IMR-90 (cell line): Measurements from ENCODE around the gene PAPSS2. TPM values are rescaled to one million over a fixed set of nuclear protein-coding genes. Genes with fewer than 3 reads are reported as not detected.

Experiments used
- ATAC-seq: fragments of 200-7000 bp; cut with Tn5 transposase; 2 replicates; pipeline ENCODE4 v1.9.1; 2020; ENCODE audit warnings: low read depth, mild to moderate bottlenecking, moderate library complexity
- BruUV-seq: library from RNA; stranded (reverse); fragments of 400-500 nt; replicated peaks from 2 replicates; lab custom pipeline; 2021; lab: Mats Ljungman, UMichigan
- CTCF ChIA-PET: fragments of 300-600 bp; formaldehyde crosslinking; extraction: SDS; loops from one replicate; lab custom pipeline; 2021; ENCODE audit warnings: antibody characterized with exemption; lab: Yijun Ruan, JAX
- POLR2A ChIA-PET: fragments of 300-600 bp; sonication (Branson Sonifier 250); formaldehyde crosslinking; loops from one replicate; lab custom pipeline; 2022; ENCODE audit warnings: antibody characterized with exemption; ENCODE audit not compliant: unreplicated experiment; lab: Charles Lee
- DNase-seq: peaks from one replicate; pipeline ENCODE4 v3.0.0; 2013
- H2AFZ ChIP-seq: replicated peaks from 2 replicates; pipeline ENCODE3; 2013; ENCODE audit warnings: low read length, mild to moderate bottlenecking; ENCODE audit not compliant: poor library complexity
- H2AK5ac ChIP-seq: 2 replicates; pipeline ENCODE4 v1.6.1; 2013; ENCODE audit warnings: low read depth, low read length, inconsistent platforms
- H2AK9ac ChIP-seq: replicated peaks from 2 replicates; pipeline ENCODE3; 2013; ENCODE audit warnings: mild to moderate bottlenecking, low read depth, low read length, moderate library complexity; ENCODE audit not compliant: poor library complexity
- H2BK120ac ChIP-seq: 2 replicates; pipeline ENCODE4 v1.6.1; 2013; ENCODE audit warnings: low read depth, low read length, inconsistent platforms
- H2BK15ac ChIP-seq: 3 replicates; pipeline ENCODE4 v1.6.1; 2013; ENCODE audit warnings: low read depth, low read length, inconsistent platforms
- H2BK20ac ChIP-seq: 2 replicates; pipeline ENCODE4 v1.6.1; 2013; ENCODE audit warnings: low read depth, mild to moderate bottlenecking, inconsistent platforms, low read length, moderate library complexity
- H2BK5ac ChIP-seq: 2 replicates; pipeline ENCODE4 v1.6.1; 2013; ENCODE audit warnings: mild to moderate bottlenecking, low read depth, low read length, inconsistent platforms; ENCODE audit not compliant: poor library complexity, severe bottlenecking
- H3K14ac ChIP-seq: replicated peaks from 2 replicates; pipeline ENCODE4 v1.6.1; 2013; ENCODE audit warnings: low read depth, low read length, inconsistent platforms
- H3K18ac ChIP-seq: 2 replicates; pipeline ENCODE4 v1.6.1; 2013; ENCODE audit warnings: low read depth, low read length, control low read depth
- H3K23ac ChIP-seq: 2 replicates; pipeline ENCODE4 v1.6.1; 2013; ENCODE audit warnings: low read depth, low read length, inconsistent platforms
- H3K27ac ChIP-seq: 2 replicates; pipeline ENCODE4 v1.5.1; 2013; ENCODE audit warnings: mild to moderate bottlenecking, control low read depth, low read length; ENCODE audit not compliant: insufficient read depth
- H3K27me3 ChIP-seq: 2 replicates; pipeline ENCODE4 v1.6.1; 2013; ENCODE audit warnings: low read length; ENCODE audit not compliant: control insufficient read depth, insufficient read depth
- H3K36me3 ChIP-seq: 2 replicates; pipeline ENCODE4 v1.6.1; 2013; ENCODE audit warnings: low read length, mixed read lengths; ENCODE audit not compliant: control insufficient read depth, insufficient read depth
- H3K4ac ChIP-seq: 2 replicates; pipeline ENCODE4 v1.6.1; 2013; ENCODE audit warnings: low read depth, low read length, inconsistent platforms
- H3K4me1 ChIP-seq: 2 replicates; pipeline ENCODE4 v1.6.1; 2013; ENCODE audit warnings: low read length, mixed read lengths; ENCODE audit not compliant: control insufficient read depth, insufficient read depth
- H3K4me2 ChIP-seq: 2 replicates; pipeline ENCODE4 v1.6.1; 2013; ENCODE audit warnings: low read depth, mild to moderate bottlenecking, control low read depth, low read length, moderate library complexity
- H3K4me3 ChIP-seq: 2 replicates; pipeline ENCODE4 v1.5.1; 2013; ENCODE audit warnings: low read depth, mild to moderate bottlenecking, control low read depth, low read length, moderate library complexity; ENCODE audit not compliant: insufficient read depth
- H3K56ac ChIP-seq: 2 replicates; pipeline ENCODE4 v1.6.1; 2013; ENCODE audit warnings: low read length, inconsistent platforms; ENCODE audit not compliant: insufficient read depth; ENCODE audit errors: extremely low read depth
- H3K79me1 ChIP-seq, 2 experiments: 2 replicates each; pipeline ENCODE4 v1.6.1; 2013; ENCODE audit warnings: low read length in 2 of 2, inconsistent platforms in 1 of 2, low read depth in 1 of 2
- H3K9ac ChIP-seq: 2 replicates; pipeline ENCODE4 v1.6.1; 2013; ENCODE audit warnings: low read depth, low read length, control low read depth
- H3K9me1 ChIP-seq: 2 replicates; pipeline ENCODE4 v1.6.1; 2013; ENCODE audit warnings: low read length, inconsistent platforms; ENCODE audit not compliant: insufficient read depth
- H3K9me3 ChIP-seq: 2 replicates; pipeline ENCODE4 v1.6.1; 2013; ENCODE audit warnings: low read length; ENCODE audit not compliant: control insufficient read depth, insufficient read depth
- H4K20me1 ChIP-seq: 2 replicates; pipeline ENCODE4 v1.6.1; 2013; ENCODE audit warnings: low read length, inconsistent platforms; ENCODE audit not compliant: insufficient read depth
- H4K5ac ChIP-seq: 2 replicates; pipeline ENCODE4 v1.6.1; 2013; ENCODE audit warnings: mild to moderate bottlenecking, low read depth, low read length, control low read depth
- H4K8ac ChIP-seq, 2 experiments: 2 replicates each; pipeline ENCODE4 v1.6.1; 2013; ENCODE audit warnings: low read depth in 2 of 2, low read length in 2 of 2, control low read depth in 1 of 2, inconsistent platforms in 1 of 2
- H4K91ac ChIP-seq: 2 replicates; pipeline ENCODE4 v1.6.1; 2013; ENCODE audit warnings: low read depth, low read length, inconsistent platforms; ENCODE audit not compliant: insufficient read depth
- BHLHE40 ChIP-seq: fragments of 150-350 bp; IDR thresholded peaks from 2 replicates; pipeline ENCODE4 v1.6.1; 2016; ENCODE audit warnings: mild to moderate bottlenecking, low read depth, low read length
- CEBPB ChIP-seq: IDR thresholded peaks from 2 replicates; pipeline ENCODE4 v1.6.1; 2012; ENCODE audit warnings: low read depth, low read length, improper control_type of control experiment
- CHD1 ChIP-seq: IDR thresholded peaks from 2 replicates; pipeline ENCODE4 v1.6.1; 2012; ENCODE audit warnings: low read depth, low read length, improper control_type of control experiment
- ELK1 ChIP-seq: fragments of 150-350 bp; IDR thresholded peaks from 2 replicates; pipeline ENCODE4 v1.6.1; 2016; ENCODE audit warnings: low read depth, mild to moderate bottlenecking, low read length, moderate library complexity, borderline replicate concordance
- FOS ChIP-seq: fragments of 150-350 bp; IDR thresholded peaks from 2 replicates; pipeline ENCODE4 v1.6.1; 2016; ENCODE audit warnings: low read depth, low read length
- MAFK ChIP-seq: IDR thresholded peaks from 2 replicates; pipeline ENCODE4 v1.6.1; 2012; ENCODE audit warnings: low read depth, low read length, improper control_type of control experiment
- MXI1 ChIP-seq: IDR thresholded peaks from 2 replicates; pipeline ENCODE4 v1.6.1; 2012; ENCODE audit warnings: low read depth, mild to moderate bottlenecking, low read length, moderate library complexity, borderline replicate concordance
- NFE2L2 ChIP-seq: fragments of 150-350 bp; IDR thresholded peaks from 2 replicates; pipeline ENCODE4 v1.6.1; 2016; ENCODE audit warnings: low read depth, mild to moderate bottlenecking, low read length
- RAD21 ChIP-seq: IDR thresholded peaks from 2 replicates; pipeline ENCODE4 v1.6.1; 2012; ENCODE audit warnings: low read length, improper control_type of control experiment
- RCOR1 ChIP-seq: IDR thresholded peaks from 2 replicates; pipeline ENCODE4 v1.6.1; 2012; ENCODE audit warnings: mild to moderate bottlenecking, low read length, improper control_type of control experiment; ENCODE audit not compliant: insufficient replicate concordance
- RFX5 ChIP-seq: IDR thresholded peaks from 2 replicates; pipeline ENCODE4 v1.8.0; 2012; ENCODE audit warnings: low read depth, mild to moderate bottlenecking, low read length, moderate library complexity
- USF2 ChIP-seq: fragments of 150-350 bp; IDR thresholded peaks from 2 replicates; pipeline ENCODE4 v1.6.1; 2017; ENCODE audit warnings: mild to moderate bottlenecking, antibody characterized with exemption, low read length, low read depth
- WGBS, 2 experiments: methylation state at CpG; one replicate each; pipeline versions ENCODE4 v1.1.5 to v1.1.7; 2013; ENCODE audit warnings: missing lambda C conversion rate in 2 of 2; ENCODE audit not compliant: insufficient read length in 1 of 2; ENCODE audit errors: extremely low coverage in 2 of 2; 5-methylcytosine and 5-hydroxymethylcytosine counted together
- dilution Hi-C: fragments of 300-500 bp; cut with HindIII; formaldehyde crosslinking; loops from one replicate; pipeline ENCODE4 v1.14.3; 2018; ENCODE audit warnings: low sequenced_read_pairs; ENCODE audit not compliant: unreplicated experiment
- in situ Hi-C: fragments of 300-500 bp; cut with MboI; formaldehyde crosslinking; loops from 3 replicates; pipeline ENCODE4 v1.14.3; 2019; ENCODE audit warnings: low sequenced_read_pairs, inconsistent platforms, mixed read lengths
- intact Hi-C: fragments of 100-400 bp; cut with micrococcal nuclease; formaldehyde crosslinking; loops from 2 replicates; pipeline ENCODE4 v1.10.0; 2022
- polyA plus RNA-seq, 3 experiments: library from polyadenylated mRNA; depleted of rRNA; stranded (reverse); fragments of >200 nt; gene quantifications; 2 replicates each; pipeline ENCODE4 v1.2.3, GENCODE V29; 2012; ENCODE audit warnings: low replicate concordance in 1 of 3
- total RNA-seq: library from RNA; depleted of rRNA; stranded (reverse); fragments of >200 nt; gene quantifications from 2 replicates; pipeline ENCODE4 v1.2.3, GENCODE V29; 2012

Gene PAPSS2
- total and polyA plus RNA-seq, 2 of the 4 experiments (the other 2 are of a cell fraction), result 55.0 to 63.3 TPM

GRCh38 chr10:87661861-87662785 is 2.4 kb downstream of the PAPSS2 start (continued):
- TF ChIP-seq ELK1, result no peak
- no peak for TF ChIP-seq RFX5
- no peak for TF ChIP-seq NFE2L2

- Histone ChIP-seq H3K56ac (no peak overlapping the region), H3K27ac (no peak overlapping the region), H3K14ac (no peak overlapping the region), H4K20me1 (no peaks in the 10 kb centered on the region), H2AFZ (no peak overlapping the region), H3K9ac (no peak overlapping the region), H3K18ac (no peak overlapping the region), H3K4me1 (peaks cover 4% of the 10 kb centered on the region), H2AK5ac (no peak overlapping the region), H3K23ac (no peak overlapping the region), H4K8ac (no peak overlapping the region), H2BK5ac (no peak overlapping the region), H2AK9ac (no peak overlapping the region), H3K4me3 (no peak overlapping the region), H4K5ac (no peak overlapping the region), H3K79me1 (peaks cover 19 to 77% of the 10 kb centered on the region in 2 experiments), H4K91ac (no peak overlapping the region), H2BK15ac (no peak overlapping the region), H2BK20ac (no peak overlapping the region), H3K9me1 (peaks cover 5% of the 10 kb centered on the region), H3K4ac (no peak overlapping the region), H3K9me3 (no peaks in the 10 kb centered on the region), H3K36me3 (peaks cover 10% of the 10 kb centered on the region), H3K4me2 (no peak overlapping the region), H2BK120ac (no peak overlapping the region), H3K27me3 (no peaks in the 10 kb centered on the region)
- TF ChIP-seq NFE2L2, result no peak
- TF ChIP-seq CEBPB, result no peak
- TF ChIP-seq RAD21, result no peak
- TF ChIP-seq MAFK, result no peak
- TF ChIP-seq MXI1, result no peak
- no peak for TF ChIP-seq CHD1
- no peak for TF ChIP-seq BHLHE40
- TF ChIP-seq FOS, result no peak
- no peak for TF ChIP-seq USF2
- TF ChIP-seq RCOR1, result no peak
- no peak for ATAC-seq
- DNase-seq, result no peak
- BruUV-seq, result no TSS peak
- dilution Hi-C loops (no loop called here), intact Hi-C loops (loop anchor here (5.0 kb wide), 1 partner anchor 43 kb away; no protein-coding TSS in a partner anchor), in situ Hi-C loops (no loop called here)
- POLR2A ChIA-PET, result no interaction called here
- CTCF ChIA-PET, result no interaction called here
- WGBS, 2 experiments, result no CpG with 5 or more reads among the region's 2 CpGs
These were observed 4.6 kb downstream of the PAPSS2 start for GRCh38 chr10:87664276-87664701.
